ENCODE data around the gene PTTG1IP.

DNA sequence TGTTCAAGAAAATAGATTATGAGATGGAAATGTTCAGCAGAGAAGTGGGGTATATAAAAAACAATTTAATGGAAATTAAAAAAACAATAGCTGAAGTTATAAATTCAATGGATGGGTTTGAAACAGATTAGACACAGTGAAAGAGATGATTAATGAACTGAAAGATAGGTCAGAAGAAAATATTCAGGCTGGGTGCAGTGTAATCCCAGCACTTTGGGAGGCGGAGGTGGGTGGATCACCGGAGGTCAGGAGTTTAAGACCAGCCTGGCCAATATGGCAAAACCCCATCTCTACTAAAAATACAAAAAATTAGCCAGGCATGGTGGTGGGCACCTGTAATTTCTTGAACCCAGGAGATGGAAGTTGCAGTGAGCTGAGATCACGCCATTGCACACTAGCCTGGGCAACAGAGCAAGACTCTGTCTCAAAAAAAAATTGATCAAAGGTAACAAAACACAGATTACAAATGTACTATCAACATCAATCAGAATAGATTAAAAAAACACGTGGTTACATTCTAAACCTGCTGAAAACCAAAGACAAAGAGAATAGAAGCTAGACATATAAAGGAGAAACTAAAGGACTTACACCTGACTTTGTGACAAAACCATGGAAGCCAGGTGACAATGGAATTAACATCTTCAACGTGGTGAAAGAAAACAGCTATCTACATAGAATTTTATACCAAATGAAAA lies 50.9 kb downstream of the PTTG1IP start:
- no peak for TF ChIP-seq EZH2 (IDR thresholded peaks at IDR 0.05)
- no peak for TF ChIP-seq POLR2AphosphoS5 (IDR thresholded peaks at IDR 0.05; ENCODE audit: borderline replicate concordance, low read depth, low read length)
